ENCODE results near the gene TAF11L7.
"Not testable (repeated sequence)": the region's sequence is repeated elsewhere in the genome, so short reads cannot be mapped to it uniquely, and the experiment has no call there.

The TAF11L7 gene

GRCh38 chr5:17585658-17586057 is at the start of gene TAF11L7:
Gene TAF11L7 (minus strand): TSS chr5:17585758.
- H3K4me3 ChIP-seq (ENCODE audit: low read depth, low read length); POLR2A ChIA-PET; DNase-seq (ENCODE audit: low read depth, low spot score); CTCF ChIA-PET: not testable (repeated sequence)

- POLR2A ChIA-PET: no interaction called here
- CTCF ChIA-PET: no interaction called here
- TF ChIP-seq CTCF (IDR thresholded peaks at IDR 0.05; ENCODE audit: insufficient read depth, low read length, missing control alignments): no peak
Measured at GRCh38 chr5:17634160-17634559, 48.6 kb upstream of the TAF11L7 start, which contains the start of gene TAF11L14. Gene TAF11L14 (plus strand): TSS chr5:17634460.

GRCh38 chr5:17631788-17632187 is 46.2 kb upstream of the TAF11L7 start, which contains the start of gene TAF11L13:
Gene TAF11L13 (plus strand): TSS chr5:17632088.
- H3K4me3 ChIP-seq (ENCODE audit: low read depth, low read length); DNase-seq (ENCODE audit: low read depth, low spot score); CTCF ChIA-PET; POLR2A ChIA-PET: not testable (repeated sequence)

More at GRCh38 chr5:17634160-17634559, 48.6 kb upstream of the TAF11L7 start, which contains the start of gene TAF11L14:
- no peak for DNase-seq (ENCODE audit: low read depth, low spot score)
- H3K4me3 ChIP-seq (ENCODE audit: low read depth, low read length): no peak within 1 kb of the TSS

GRCh38 chr5:17625686-17626085 is 40.1 kb upstream of the TAF11L7 start:
- no peak for DNase-seq (ENCODE audit: low read depth, low spot score)
- CTCF ChIA-PET: no interaction called here
- no peak for TF ChIP-seq CTCF (IDR thresholded peaks at IDR 0.05; ENCODE audit: insufficient read depth, low read length, missing control alignments)

GRCh38 chr5:17620627-17621026 is 35.1 kb upstream of the TAF11L7 start:
- CTCF ChIA-PET: no interaction called here
- DNase-seq (ENCODE audit: low read depth, low spot score): no peak
- POLR2A ChIA-PET: no interaction called here
- TF ChIP-seq CTCF (IDR thresholded peaks at IDR 0.05; ENCODE audit: insufficient read depth, low read length, missing control alignments): no peak
- no peak overlapping the region for H3K4me3 ChIP-seq (ENCODE audit: low read depth, low read length)

More at GRCh38 chr5:17625686-17626085, 40.1 kb upstream of the TAF11L7 start:
- H3K4me3 ChIP-seq (ENCODE audit: low read depth, low read length): no peak overlapping the region
- POLR2A ChIA-PET: no interaction called here

- POLR2A ChIA-PET: no interaction called here
- no peak for DNase-seq (ENCODE audit: low read depth, low spot score)
- CTCF ChIA-PET: no interaction called here
- no peak overlapping the region for H3K4me3 ChIP-seq (ENCODE audit: low read depth, low read length)
- no peak for TF ChIP-seq CTCF (IDR thresholded peaks at IDR 0.05; ENCODE audit: insufficient read depth, low read length, missing control alignments)
Measured at GRCh38 chr5:17619354-17619753, 33.8 kb upstream of the TAF11L7 start.

- H3K4me3 ChIP-seq (ENCODE audit: low read depth, low read length): no peak overlapping the region
- no peak for DNase-seq (ENCODE audit: low read depth, low spot score)
- POLR2A ChIA-PET: no interaction called here
- CTCF ChIA-PET: no interaction called here
- TF ChIP-seq CTCF (IDR thresholded peaks at IDR 0.05; ENCODE audit: insufficient read depth, low read length, missing control alignments): no peak
Measured at GRCh38 chr5:17614872-17615605, 29.5 kb upstream of the TAF11L7 start.

- CTCF ChIA-PET; DNase-seq (ENCODE audit: low read depth, low spot score); H3K4me3 ChIP-seq (ENCODE audit: low read depth, low read length); POLR2A ChIA-PET: not testable (repeated sequence)
Measured at GRCh38 chr5:17610092-17610491, 24.5 kb upstream of the TAF11L7 start, which contains the start of gene TAF11L12. Gene TAF11L12 (plus strand): TSS chr5:17610392.

GRCh38 chr5:17607461-17607860 is 21.9 kb upstream of the TAF11L7 start:
- CTCF ChIA-PET; POLR2A ChIA-PET; DNase-seq (ENCODE audit: low read depth, low spot score); H3K4me3 ChIP-seq (ENCODE audit: low read depth, low read length): not testable (repeated sequence)
